CD4-positive, alpha-beta T cell treated with Interleukin-12 subunit alpha and Interleukin-12 subunit beta, for 1 hour (primary cell): ENCODE measurements around the gene PDF.
A peak's percentile ranks its signal among the peaks of the same experiment; 100 is the strongest.
"Not testable (repeated sequence)": the region's sequence is repeated elsewhere in the genome, so short reads cannot be mapped to it uniquely, and the experiment has no call there.

Experiments used
- DNase-seq: peaks from one replicate; pipeline ENCODE4 v3.0.0-alpha.2; 2020

PDF gene

GRCh38 chr16:69330286-69331109 lies at the start of gene PDF:
PDF (minus strand) TSS chr16:69330588; CDS start chr16:69330570, 18 bp downstream.
- peak; percentile 83 for DNase-seq

GRCh38 chr16:69378760-69379159 lies 48.4 kb upstream of the PDF start:
- DNase-seq = no peak

GRCh38 chr16:69378036-69378435 lies 47.6 kb upstream of the PDF start:
- DNase-seq = no peak

- no peak for DNase-seq
Measured at GRCh38 chr16:69376393-69377059, 46.1 kb upstream of the PDF start.

GRCh38 chr16:69373019-69373418 lies 42.6 kb upstream of the PDF start:
- DNase-seq = no peak

GRCh38 chr16:69371564-69371963 lies 41.2 kb upstream of the PDF start:
- DNase-seq = no peak

GRCh38 chr16:69368866-69369265 lies 38.5 kb upstream of the PDF start:
- no peak for DNase-seq

- no peak for DNase-seq
Measured at GRCh38 chr16:69367980-69368379, 37.6 kb upstream of the PDF start.

GRCh38 chr16:69366431-69366830 lies 36.0 kb upstream of the PDF start:
- DNase-seq = no peak

GRCh38 chr16:69365901-69366300 lies 35.5 kb upstream of the PDF start:
- no peak for DNase-seq

GRCh38 chr16:69364088-69364487 lies 33.7 kb upstream of the PDF start:
- no peak for DNase-seq

GRCh38 chr16:69363281-69363717 lies 32.9 kb upstream of the PDF start:
- DNase-seq = no peak

GRCh38 chr16:69360070-69360469 lies 29.7 kb upstream of the PDF start:
- not testable (repeated sequence) for DNase-seq

GRCh38 chr16:69351309-69352027 lies 21.1 kb upstream of the PDF start, which contains the start of gene TMED6:
TMED6 (minus strand) TSS chr16:69351786; CDS start chr16:69351753, 33 bp downstream.
- DNase-seq = no peak

- DNase-seq = no peak
Measured at GRCh38 chr16:69350536-69351133, 20.2 kb upstream of the PDF start.

- DNase-seq = no peak
Measured at GRCh38 chr16:69349536-69349935, 19.1 kb upstream of the PDF start.

GRCh38 chr16:69348222-69348621 lies 17.8 kb upstream of the PDF start:
- no peak for DNase-seq

GRCh38 chr16:69346683-69347082 lies 16.3 kb upstream of the PDF start:
- DNase-seq = no peak

- DNase-seq = no peak
Measured at GRCh38 chr16:69345923-69346322, 15.5 kb upstream of the PDF start.

GRCh38 chr16:69344171-69344570 lies 13.8 kb upstream of the PDF start:
- no peak for DNase-seq

- DNase-seq = no peak
Measured at GRCh38 chr16:69340095-69340644, 9.8 kb upstream of the PDF start.

- peak; percentile 95 for DNase-seq
Measured at GRCh38 chr16:69339289-69340094, 9.1 kb upstream of the PDF start, which contains the start of the genes COG8 and NIP7. COG8 (minus strand) TSS chr16:69339564; CDS start chr16:69339552, 12 bp downstream. NIP7 (plus strand) TSS chr16:69339772; CDS start chr16:69339830, 58 bp downstream.
